ENCODE measurements around the gene CASP7.

- TF ChIP-seq SP1 (IDR thresholded peaks at IDR 0.05) (no peak), SUZ12 (IDR thresholded peaks at IDR 0.05) (no peak), FOXK2 (IDR thresholded peaks at IDR 0.05) (no peak), FOXA1 (IDR thresholded peaks at IDR 0.05) (no peak), NFRKB (IDR thresholded peaks at IDR 0.05) (no peak), FOXM1 (IDR thresholded peaks at IDR 0.05; ENCODE audit: borderline replicate concordance) (no peak), TARDBP (IDR thresholded peaks at IDR 0.05) (no peak), BHLHE40 (IDR thresholded peaks at IDR 0.05; ENCODE audit: borderline replicate concordance) (no peak), LEF1 (IDR thresholded peaks at IDR 0.05; ENCODE audit: borderline replicate concordance) (no peak), ELF4 (IDR thresholded peaks at IDR 0.05) (no peak)
Measured at GRCh38 chr10:113756940-113757543, 77.3 kb downstream of the CASP7 start.
